Retinal pigment epithelial cell (primary cell): ENCODE results near the gene PADI3.

Source experiments
- DNase-seq: peaks from one replicate; pipeline ENCODE4 v3.0.0-alpha.2; 2010; ENCODE audit warnings: low read depth
- H3K4me3 ChIP-seq: 2 replicates; pipeline ENCODE4 v1.5.1; 2011; ENCODE audit warnings: mild to moderate bottlenecking, low read length, control low read depth, moderate library complexity
- CTCF ChIP-seq: conservative IDR thresholded peaks from 2 replicates; pipeline ENCODE4 v1.5.1; 2011; ENCODE audit warnings: low read depth, low read length, control low read depth, inconsistent platforms

PADI3 gene

GRCh38 chr1:17280436-17280835 lies 31.5 kb downstream of the PADI3 start:
- TF ChIP-seq CTCF: no peak
- H3K4me3 ChIP-seq: no peak overlapping the region
- no peak for DNase-seq

- H3K4me3 ChIP-seq: no peak overlapping the region
- TF ChIP-seq CTCF: no peak
- DNase-seq: no peak
Measured at GRCh38 chr1:17280894-17281293, 32.0 kb downstream of the PADI3 start.

- DNase-seq: no peak
- H3K4me3 ChIP-seq: no peak overlapping the region
- no peak for TF ChIP-seq CTCF
Measured at GRCh38 chr1:17281775-17282181, 32.9 kb downstream of the PADI3 start.

GRCh38 chr1:17282836-17283235 lies 33.9 kb downstream of the PADI3 start:
- no peak overlapping the region for H3K4me3 ChIP-seq
- no peak for DNase-seq
- no peak for TF ChIP-seq CTCF

- no peak for TF ChIP-seq CTCF
- no peak overlapping the region for H3K4me3 ChIP-seq
- no peak for DNase-seq
Measured at GRCh38 chr1:17286646-17287045, 37.7 kb downstream of the PADI3 start.

GRCh38 chr1:17287130-17287776 lies 38.4 kb downstream of the PADI3 start:
- no peak for DNase-seq
- H3K4me3 ChIP-seq: no peak overlapping the region
- TF ChIP-seq CTCF: no peak

GRCh38 chr1:17289721-17290120 lies 40.8 kb downstream of the PADI3 start:
- TF ChIP-seq CTCF: no peak
- H3K4me3 ChIP-seq: no peak overlapping the region
- DNase-seq: peak; percentile 50
